ENCODE measurements around the gene LINGO4.
"Not testable (repeated sequence)": the region's sequence is repeated elsewhere in the genome, so short reads cannot be mapped to it uniquely, and the experiment has no call there.

Gene LINGO4

GRCh38 chr1:151782741-151783140 lies 22.5 kb downstream of the LINGO4 start:
- DNase-seq (ENCODE audit: low read depth in 2 of 2), result no peak

GRCh38 chr1:151782026-151782425 lies 23.2 kb downstream of the LINGO4 start:
- not testable (repeated sequence) for DNase-seq (ENCODE audit: low read depth in 2 of 2)

- not testable (repeated sequence) for DNase-seq (ENCODE audit: low read depth in 2 of 2)
Observed at GRCh38 chr1:151780736-151781135, 24.5 kb downstream of the LINGO4 start.

- no peak for DNase-seq (ENCODE audit: low read depth in 2 of 2)
Observed at GRCh38 chr1:151779852-151780251, 25.4 kb downstream of the LINGO4 start.

- DNase-seq (ENCODE audit: low read depth in 2 of 2), result no peak
Observed at GRCh38 chr1:151777317-151777716, 27.9 kb downstream of the LINGO4 start.

GRCh38 chr1:151776665-151777062 lies 28.6 kb downstream of the LINGO4 start:
- no peak for DNase-seq (ENCODE audit: low read depth in 2 of 2)

- DNase-seq (ENCODE audit: low read depth in 2 of 2), result no peak
Observed at GRCh38 chr1:151775894-151776664, 29.1 kb downstream of the LINGO4 start.

- DNase-seq (ENCODE audit: low read depth in 2 of 2), result no peak
Observed at GRCh38 chr1:151774256-151774922, 30.8 kb downstream of the LINGO4 start.

- no peak for DNase-seq (ENCODE audit: low read depth in 2 of 2)
Observed at GRCh38 chr1:151773702-151774101, 31.5 kb downstream of the LINGO4 start.

- not testable (repeated sequence) for DNase-seq (ENCODE audit: low read depth in 2 of 2)
Observed at GRCh38 chr1:151769270-151769669, 35.9 kb downstream of the LINGO4 start.

- not testable (repeated sequence) for DNase-seq (ENCODE audit: low read depth in 2 of 2)
Observed at GRCh38 chr1:151768351-151769066, 36.7 kb downstream of the LINGO4 start.

- DNase-seq (ENCODE audit: low read depth in 2 of 2), result no peak
Observed at GRCh38 chr1:151763990-151764389, 41.2 kb downstream of the LINGO4 start.

- DNase-seq (ENCODE audit: low read depth in 2 of 2), result peak; percentile 77 to 82
Observed at GRCh38 chr1:151762941-151763921, 42.0 kb downstream of the LINGO4 start, which contains the start of gene MRPL9. TSS of gene MRPL9 (minus strand) at chr1:151763496. CDS start at chr1:151763479, 17 bp downstream.

GRCh38 chr1:151760597-151761385 lies 44.4 kb downstream of the LINGO4 start:
- no peak for DNase-seq (ENCODE audit: low read depth in 2 of 2)

- no peak for DNase-seq (ENCODE audit: low read depth in 2 of 2)
Observed at GRCh38 chr1:151759241-151759640, 46.0 kb downstream of the LINGO4 start.

- no peak for DNase-seq (ENCODE audit: low read depth in 2 of 2)
Observed at GRCh38 chr1:151756291-151756690, 48.9 kb downstream of the LINGO4 start.
